ENCODE results near the gene GABRB2. TPM values are rescaled to one million over a fixed set of nuclear protein-coding genes. Genes with fewer than 3 reads are reported as not detected.

The GABRB2 gene
- total RNA-seq, 1 donor from 2014 or later = not detected

- DNase-seq (ENCODE audit: low spot score) = no peak
- no peak for TF ChIP-seq CTCF (IDR thresholded peaks at IDR 0.05)
- Mint-ChIP-seq H3K36me3 (ENCODE audit: low read depth) (peaks cover 2% of the 10 kb centered on the region), H3K27ac (ENCODE audit: unreplicated experiment) (no peak overlapping the region), H3K27me3 (ENCODE audit: low read depth) (peaks cover 73% of the 10 kb centered on the region), H3K9me3 (ENCODE audit: low read depth) (peaks cover 4% of the 10 kb centered on the region), H3K4me3 (ENCODE audit: unreplicated experiment) (peak overlapping the region; percentile 59), H3K4me1 (ENCODE audit: low read depth) (peaks cover 22% of the 10 kb centered on the region)
Measured at GRCh38 chr5:161546095-161546469, 443 bp downstream of the GABRB2 start.

GRCh38 chr5:161545344-161546094 is 1.0 kb downstream of the GABRB2 start:
- TF ChIP-seq CTCF (IDR thresholded peaks at IDR 0.05) = no peak
- peaks cover 2% of the 10 kb centered on the region for H3K36me3 Mint-ChIP-seq (ENCODE audit: low read depth)
- no peak overlapping the region for H3K27ac Mint-ChIP-seq (ENCODE audit: unreplicated experiment)
- H3K27me3 Mint-ChIP-seq (ENCODE audit: low read depth) = peaks cover 67% of the 10 kb centered on the region
- peaks cover 22% of the 10 kb centered on the region for H3K4me1 Mint-ChIP-seq (ENCODE audit: low read depth)
- H3K9me3 Mint-ChIP-seq (ENCODE audit: low read depth) = no peaks in the 10 kb centered on the region
- H3K4me3 Mint-ChIP-seq (ENCODE audit: unreplicated experiment) = no peak overlapping the region
- DNase-seq (ENCODE audit: low spot score) = no peak

- H3K27ac Mint-ChIP-seq (ENCODE audit: unreplicated experiment) = no peak overlapping the region
- peaks cover 22% of the 10 kb centered on the region for H3K4me1 Mint-ChIP-seq (ENCODE audit: low read depth)
- peaks cover 2% of the 10 kb centered on the region for H3K36me3 Mint-ChIP-seq (ENCODE audit: low read depth)
- H3K4me3 Mint-ChIP-seq (ENCODE audit: unreplicated experiment) = no peak overlapping the region
- H3K9me3 Mint-ChIP-seq (ENCODE audit: low read depth) = no peaks in the 10 kb centered on the region
- TF ChIP-seq CTCF (IDR thresholded peaks at IDR 0.05) = peak; percentile 84
- DNase-seq (ENCODE audit: low spot score) = no peak
- peaks cover 62% of the 10 kb centered on the region for H3K27me3 Mint-ChIP-seq (ENCODE audit: low read depth)
Measured at GRCh38 chr5:161544350-161544765, 2.2 kb downstream of the GABRB2 start.

- no peak for DNase-seq (ENCODE audit: low spot score)
- no peak for TF ChIP-seq CTCF (IDR thresholded peaks at IDR 0.05)
- no peak overlapping the region for H3K27ac Mint-ChIP-seq (ENCODE audit: unreplicated experiment)
- no peaks in the 10 kb centered on the region for H3K4me1 Mint-ChIP-seq (ENCODE audit: low read depth)
- H3K4me3 Mint-ChIP-seq (ENCODE audit: unreplicated experiment) = no peak overlapping the region
- no peaks in the 10 kb centered on the region for H3K9me3 Mint-ChIP-seq (ENCODE audit: low read depth)
- H3K27me3 Mint-ChIP-seq (ENCODE audit: low read depth) = peaks cover 16% of the 10 kb centered on the region
- no peaks in the 10 kb centered on the region for H3K36me3 Mint-ChIP-seq (ENCODE audit: low read depth)
Measured at GRCh38 chr5:161539016-161539415, 7.5 kb downstream of the GABRB2 start.

- no peak overlapping the region for H3K27ac Mint-ChIP-seq (ENCODE audit: unreplicated experiment)
- no peak overlapping the region for H3K4me3 Mint-ChIP-seq (ENCODE audit: unreplicated experiment)
- H3K4me1 Mint-ChIP-seq (ENCODE audit: low read depth) = no peaks in the 10 kb centered on the region
- H3K36me3 Mint-ChIP-seq (ENCODE audit: low read depth) = no peaks in the 10 kb centered on the region
- no peak for DNase-seq (ENCODE audit: low spot score)
- no peak for TF ChIP-seq CTCF (IDR thresholded peaks at IDR 0.05)
- H3K27me3 Mint-ChIP-seq (ENCODE audit: low read depth) = peaks cover 1% of the 10 kb centered on the region
- no peaks in the 10 kb centered on the region for H3K9me3 Mint-ChIP-seq (ENCODE audit: low read depth)
Measured at GRCh38 chr5:161535762-161536161, 10.8 kb downstream of the GABRB2 start.

Data from chondrocyte (in vitro differentiated cells).